DOHH2 (cell line): Measurements from ENCODE around the gene APLP1.

Experiments used
- EZH2phosphoT487 ChIP-seq: fragments of 200-600 bp; sonication (generic); IDR thresholded peaks from 2 replicates; pipeline ENCODE4 v1.6.1; 2017; ENCODE audit warnings: borderline replicate concordance, mild to moderate bottlenecking, antibody characterized with exemption, low read length, moderate library complexity, mixed read lengths
- TF ChIP-seq, protein P1 (sequence below): fragments of 200-600 bp; sonication (generic); IDR thresholded peaks from one replicate; pipeline ENCODE4 v1.5.1; 2014; ENCODE audit warnings: antibody characterized with exemption, mild to moderate bottlenecking, low read depth, low read length; ENCODE audit not compliant: poor library complexity, severe bottlenecking

DNA sequence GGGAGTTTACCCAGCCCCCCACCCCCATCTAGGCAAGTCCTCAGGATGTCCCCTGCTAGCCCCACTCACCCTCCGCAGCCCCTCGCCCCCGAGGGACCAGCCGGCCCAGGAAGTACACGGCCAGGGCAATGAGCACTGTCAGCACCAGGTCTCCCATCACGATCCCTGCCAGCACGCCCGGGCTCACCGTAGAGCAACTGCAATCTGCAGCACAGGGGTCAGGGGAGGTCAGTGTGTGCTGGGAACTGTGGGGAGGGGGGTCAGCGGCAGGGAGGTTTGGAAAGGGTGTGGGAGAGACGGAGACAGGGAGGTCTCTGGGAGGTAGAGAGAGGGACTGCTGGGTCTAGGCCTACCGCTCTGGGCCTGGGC, 39.0 kb downstream of the APLP1 start:
- TF ChIP-seq, protein P1, sequence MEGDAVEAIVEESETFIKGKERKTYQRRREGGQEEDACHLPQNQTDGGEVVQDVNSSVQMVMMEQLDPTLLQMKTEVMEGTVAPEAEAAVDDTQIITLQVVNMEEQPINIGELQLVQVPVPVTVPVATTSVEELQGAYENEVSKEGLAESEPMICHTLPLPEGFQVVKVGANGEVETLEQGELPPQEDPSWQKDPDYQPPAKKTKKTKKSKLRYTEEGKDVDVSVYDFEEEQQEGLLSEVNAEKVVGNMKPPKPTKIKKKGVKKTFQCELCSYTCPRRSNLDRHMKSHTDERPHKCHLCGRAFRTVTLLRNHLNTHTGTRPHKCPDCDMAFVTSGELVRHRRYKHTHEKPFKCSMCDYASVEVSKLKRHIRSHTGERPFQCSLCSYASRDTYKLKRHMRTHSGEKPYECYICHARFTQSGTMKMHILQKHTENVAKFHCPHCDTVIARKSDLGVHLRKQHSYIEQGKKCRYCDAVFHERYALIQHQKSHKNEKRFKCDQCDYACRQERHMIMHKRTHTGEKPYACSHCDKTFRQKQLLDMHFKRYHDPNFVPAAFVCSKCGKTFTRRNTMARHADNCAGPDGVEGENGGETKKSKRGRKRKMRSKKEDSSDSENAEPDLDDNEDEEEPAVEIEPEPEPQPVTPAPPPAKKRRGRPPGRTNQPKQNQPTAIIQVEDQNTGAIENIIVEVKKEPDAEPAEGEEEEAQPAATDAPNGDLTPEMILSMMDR: no peak
- no peak for TF ChIP-seq EZH2phosphoT487
